PFSK-1 (cell line): ENCODE data around the gene ATOH7. TPM values are rescaled to one million over a fixed set of nuclear protein-coding genes. Genes with fewer than 3 reads are reported as not detected.

Experiments
- FOXP2 ChIP-seq: optimal IDR thresholded peaks from 2 replicates; pipeline ENCODE3; 2011; ENCODE audit warnings: borderline replicate concordance, control low read depth, inconsistent platforms; ENCODE audit not compliant: insufficient read depth; ENCODE audit errors: extremely low read length, extremely low read depth
- POLR2AphosphoS5 ChIP-seq: IDR thresholded peaks from 2 replicates; pipeline ENCODE4 v1.6.1; 2012; ENCODE audit warnings: low read depth, mild to moderate bottlenecking, control low read depth, low read length, moderate library complexity
- SIN3A ChIP-seq: IDR thresholded peaks from 2 replicates; pipeline ENCODE4 v1.6.1; 2012; ENCODE audit warnings: mild to moderate bottlenecking, low read length, moderate library complexity, borderline replicate concordance; ENCODE audit not compliant: insufficient read depth
- TAF1 ChIP-seq: IDR thresholded peaks from 2 replicates; pipeline ENCODE4 v1.6.1; 2012; ENCODE audit warnings: low read length, control low read depth, borderline replicate concordance; ENCODE audit not compliant: insufficient read depth
- polyA plus RNA-seq: library from polyadenylated mRNA; unstranded; fragments of >200 nt; gene quantifications from one replicate; pipeline ENCODE4 v1.2.1, GENCODE V29; 2012; ENCODE audit warnings: low read depth, missing spikeins; ENCODE audit not compliant: insufficient read length
- TF ChIP-seq, protein P1 (sequence below), 2 experiments: IDR thresholded peaks; 2 replicates each; pipeline versions ENCODE4 v1.6.1 to v1.8.0; 2011 to 2012; ENCODE audit warnings: low read depth in 2 of 2, low read length in 2 of 2, control low read depth in 1 of 2, inconsistent platforms in 1 of 2, mild to moderate bottlenecking in 1 of 2, moderate library complexity in 1 of 2; ENCODE audit not compliant: insufficient read depth in 1 of 2

The ATOH7 gene
- polyA plus RNA-seq: not detected

DNA sequence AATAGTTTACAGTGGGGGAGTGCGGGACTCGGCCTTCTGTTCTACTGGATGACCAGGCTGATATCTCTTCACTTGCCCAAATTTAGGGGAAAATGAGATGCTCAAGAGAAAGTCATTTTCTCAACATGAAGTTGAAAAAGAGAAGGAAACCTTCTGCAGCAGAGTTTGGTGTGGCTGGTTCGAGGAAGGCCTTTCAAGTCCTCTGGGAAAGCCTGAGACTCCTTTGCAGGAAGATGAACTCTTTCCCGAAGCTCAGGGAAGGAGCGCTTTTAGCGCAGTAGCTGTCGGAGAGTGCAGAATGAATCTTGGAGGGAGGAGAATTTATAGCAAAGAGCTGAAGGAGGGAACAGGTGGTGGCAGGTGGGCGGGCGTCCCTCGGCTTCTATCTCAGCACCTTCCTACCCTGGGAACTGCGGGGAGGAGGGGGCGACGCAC, at the start of gene ATOH7:
Gene ATOH7, minus strand, starts transcription at position 297 of the 435 bp plus-strand sequence. CDS start 436 bp downstream, outside the sequence.
- no peak for TF ChIP-seq TAF1
- no peak for TF ChIP-seq SIN3A
- TF ChIP-seq, protein P1, sequence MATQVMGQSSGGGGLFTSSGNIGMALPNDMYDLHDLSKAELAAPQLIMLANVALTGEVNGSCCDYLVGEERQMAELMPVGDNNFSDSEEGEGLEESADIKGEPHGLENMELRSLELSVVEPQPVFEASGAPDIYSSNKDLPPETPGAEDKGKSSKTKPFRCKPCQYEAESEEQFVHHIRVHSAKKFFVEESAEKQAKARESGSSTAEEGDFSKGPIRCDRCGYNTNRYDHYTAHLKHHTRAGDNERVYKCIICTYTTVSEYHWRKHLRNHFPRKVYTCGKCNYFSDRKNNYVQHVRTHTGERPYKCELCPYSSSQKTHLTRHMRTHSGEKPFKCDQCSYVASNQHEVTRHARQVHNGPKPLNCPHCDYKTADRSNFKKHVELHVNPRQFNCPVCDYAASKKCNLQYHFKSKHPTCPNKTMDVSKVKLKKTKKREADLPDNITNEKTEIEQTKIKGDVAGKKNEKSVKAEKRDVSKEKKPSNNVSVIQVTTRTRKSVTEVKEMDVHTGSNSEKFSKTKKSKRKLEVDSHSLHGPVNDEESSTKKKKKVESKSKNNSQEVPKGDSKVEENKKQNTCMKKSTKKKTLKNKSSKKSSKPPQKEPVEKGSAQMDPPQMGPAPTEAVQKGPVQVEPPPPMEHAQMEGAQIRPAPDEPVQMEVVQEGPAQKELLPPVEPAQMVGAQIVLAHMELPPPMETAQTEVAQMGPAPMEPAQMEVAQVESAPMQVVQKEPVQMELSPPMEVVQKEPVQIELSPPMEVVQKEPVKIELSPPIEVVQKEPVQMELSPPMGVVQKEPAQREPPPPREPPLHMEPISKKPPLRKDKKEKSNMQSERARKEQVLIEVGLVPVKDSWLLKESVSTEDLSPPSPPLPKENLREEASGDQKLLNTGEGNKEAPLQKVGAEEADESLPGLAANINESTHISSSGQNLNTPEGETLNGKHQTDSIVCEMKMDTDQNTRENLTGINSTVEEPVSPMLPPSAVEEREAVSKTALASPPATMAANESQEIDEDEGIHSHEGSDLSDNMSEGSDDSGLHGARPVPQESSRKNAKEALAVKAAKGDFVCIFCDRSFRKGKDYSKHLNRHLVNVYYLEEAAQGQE (IDR thresholded peaks at IDR 0.05; ENCODE audit: insufficient read depth in 1 of 2, low read depth in 2 of 2, low read length in 2 of 2): no peak
- TF ChIP-seq FOXP2: no peak
- no peak for TF ChIP-seq POLR2AphosphoS5

DNA sequence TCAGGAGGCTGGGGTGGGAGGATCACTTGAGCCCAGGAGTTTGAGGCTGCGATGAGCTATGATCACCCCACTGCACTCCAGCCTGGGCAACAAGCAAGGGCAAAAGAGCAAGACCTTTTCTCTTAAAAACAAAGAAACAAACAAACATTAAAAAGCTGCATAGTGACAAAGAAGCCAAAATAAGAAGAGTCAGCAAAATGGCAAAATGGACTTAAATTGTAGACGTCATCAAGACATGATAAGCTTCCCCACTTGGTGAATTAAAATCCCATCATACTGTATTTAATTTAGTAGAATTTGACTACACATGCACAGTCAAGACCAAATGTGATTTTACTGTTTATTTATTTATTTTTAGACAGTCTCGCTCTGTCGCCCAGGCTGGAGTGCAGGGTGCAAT, 48.8 kb upstream of the ATOH7 start:
- TF ChIP-seq POLR2AphosphoS5 (no peak), SIN3A (no peak), TAF1 (no peak), FOXP2 (no peak)
- TF ChIP-seq, protein P1 (IDR thresholded peaks at IDR 0.05; ENCODE audit: insufficient read depth in 1 of 2, low read depth in 2 of 2, low read length in 2 of 2): no peak

- TF ChIP-seq SIN3A (no peak), TAF1 (no peak), POLR2AphosphoS5 (no peak)
Measured at GRCh38 chr10:68276224-68276623, 44.3 kb upstream of the ATOH7 start.

- TF ChIP-seq FOXP2 (no peak), POLR2AphosphoS5 (no peak), TAF1 (no peak), SIN3A (no peak)
- TF ChIP-seq, protein P1 (IDR thresholded peaks at IDR 0.05; ENCODE audit: insufficient read depth in 1 of 2, low read depth in 2 of 2, low read length in 2 of 2): no peak
Measured at GRCh38 chr10:68275600-68276126, 43.8 kb upstream of the ATOH7 start.

DNA sequence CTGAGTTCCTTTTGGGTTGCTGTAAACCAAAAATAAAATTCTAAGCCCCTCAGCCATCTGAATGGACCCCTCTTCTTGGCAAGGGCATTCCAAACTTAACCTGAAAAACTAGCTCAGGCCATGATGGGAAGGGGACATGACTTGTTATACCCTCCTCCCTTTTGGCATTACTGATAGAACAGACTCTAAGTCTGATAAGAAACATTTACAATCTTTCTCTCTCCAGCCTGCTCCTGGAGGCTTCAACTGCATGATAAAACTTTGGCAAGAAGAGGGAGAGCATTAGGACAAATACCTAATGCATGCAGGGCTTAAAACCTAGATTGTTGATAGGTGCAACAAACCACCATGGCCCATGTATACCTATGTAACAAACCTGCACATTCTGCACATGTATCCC, 40.9 kb upstream of the ATOH7 start:
- TF ChIP-seq FOXP2: no peak

GRCh38 chr10:68271196-68271882, 39.4 kb upstream of the ATOH7 start:
- TF ChIP-seq FOXP2 (no peak), TAF1 (no peak), SIN3A (no peak), POLR2AphosphoS5 (no peak)
- TF ChIP-seq, protein P1 (IDR thresholded peaks at IDR 0.05; ENCODE audit: insufficient read depth in 1 of 2, low read depth in 2 of 2, low read length in 2 of 2): no peak
